ENCODE data around the gene TMEM250. TPM values are rescaled to one million over a fixed set of nuclear protein-coding genes. Genes with fewer than 3 reads are reported as not detected.

Gene TMEM250
- total RNA-seq, 1 donor from 2014 or later, result 24.0 TPM

DNA sequence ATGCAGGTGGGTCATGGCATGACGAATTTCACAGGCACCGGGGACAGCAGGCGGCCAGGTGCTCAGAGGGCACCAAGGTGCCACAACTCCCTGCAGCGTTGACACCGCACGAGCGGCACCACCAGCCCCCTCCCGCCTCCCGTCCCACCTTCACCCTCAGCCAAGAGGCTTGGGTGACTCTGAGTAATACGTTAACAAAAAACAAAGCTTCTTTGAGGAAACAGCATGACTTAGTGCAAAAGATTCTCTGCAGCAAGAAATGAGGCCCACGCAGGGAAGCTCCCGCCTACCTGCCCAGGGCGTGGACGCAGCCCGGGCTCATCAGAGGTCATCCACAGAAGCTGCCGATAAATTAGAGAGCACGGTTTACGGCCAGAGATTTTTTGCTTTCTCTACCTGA, 4.1 kb downstream of the TMEM250 start:
- no peak overlapping the region for H3K27ac ChIP-seq (ENCODE audit: low read depth, low read length)
- no peak overlapping the region for H3K4me3 ChIP-seq (ENCODE audit: low read length in 3 of 3)
- peaks cover 22 to 43% (median 28%) of the 10 kb centered on the region in 3 donors for H3K4me1 ChIP-seq (ENCODE audit: control insufficient read depth in 3 of 3, insufficient read depth in 3 of 3, low read length in 3 of 3)
- H3K9ac ChIP-seq (ENCODE audit: low read depth in 1 of 3, low read length in 3 of 3), result no peak overlapping the region
- no peaks in the 10 kb centered on the region for H3K27me3 ChIP-seq (ENCODE audit: control insufficient read depth in 3 of 3, insufficient read depth in 3 of 3, low read length in 3 of 3)
- no peaks in the 10 kb centered on the region for H3K9me3 ChIP-seq (ENCODE audit: control insufficient read depth in 3 of 3, low read length in 3 of 3)
- peaks cover 4 to 15% (median 11%) of the 10 kb centered on the region in 3 donors for H3K36me3 ChIP-seq (ENCODE audit: control insufficient read depth in 3 of 3, insufficient read depth in 3 of 3, low read length in 3 of 3)

DNA sequence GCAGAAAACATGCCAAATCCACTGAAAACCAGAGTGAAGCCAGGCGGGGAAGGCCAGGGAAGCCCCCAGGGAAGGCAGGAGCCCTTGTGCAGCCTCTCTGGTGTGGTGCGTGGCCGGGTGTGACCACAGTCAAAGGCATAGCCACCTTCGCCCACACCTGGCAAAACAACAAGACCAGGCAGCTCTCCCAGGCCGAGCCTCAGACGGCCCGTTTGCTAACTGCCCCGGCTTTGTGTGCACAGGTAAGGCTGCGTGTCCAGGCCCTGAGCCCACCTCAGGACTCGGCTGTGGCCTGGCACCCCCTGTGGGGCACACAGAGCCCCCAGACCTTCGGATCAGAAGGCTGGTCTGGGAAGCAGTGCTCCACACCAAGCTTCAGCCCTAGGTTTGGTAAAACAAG, 6.1 kb downstream of the TMEM250 start:
- Histone ChIP-seq H3K4me3 (ENCODE audit: low read length in 3 of 3) (no peak overlapping the region), H3K4me1 (ENCODE audit: control insufficient read depth in 3 of 3, insufficient read depth in 3 of 3, low read length in 3 of 3) (peaks cover 24 to 58% (median 36%) of the 10 kb centered on the region in 3 donors), H3K9ac (ENCODE audit: low read depth in 1 of 3, low read length in 3 of 3) (no peak overlapping the region), H3K27me3 (ENCODE audit: control insufficient read depth in 3 of 3, insufficient read depth in 3 of 3, low read length in 3 of 3) (no peaks in the 10 kb centered on the region), H3K9me3 (ENCODE audit: control insufficient read depth in 3 of 3, low read length in 3 of 3) (no peaks in the 10 kb centered on the region), H3K36me3 (ENCODE audit: control insufficient read depth in 3 of 3, insufficient read depth in 3 of 3, low read length in 3 of 3) (peaks cover 4 to 15% (median 11%) of the 10 kb centered on the region in 3 donors), H3K27ac (ENCODE audit: low read depth, low read length) (no peak overlapping the region)

DNA sequence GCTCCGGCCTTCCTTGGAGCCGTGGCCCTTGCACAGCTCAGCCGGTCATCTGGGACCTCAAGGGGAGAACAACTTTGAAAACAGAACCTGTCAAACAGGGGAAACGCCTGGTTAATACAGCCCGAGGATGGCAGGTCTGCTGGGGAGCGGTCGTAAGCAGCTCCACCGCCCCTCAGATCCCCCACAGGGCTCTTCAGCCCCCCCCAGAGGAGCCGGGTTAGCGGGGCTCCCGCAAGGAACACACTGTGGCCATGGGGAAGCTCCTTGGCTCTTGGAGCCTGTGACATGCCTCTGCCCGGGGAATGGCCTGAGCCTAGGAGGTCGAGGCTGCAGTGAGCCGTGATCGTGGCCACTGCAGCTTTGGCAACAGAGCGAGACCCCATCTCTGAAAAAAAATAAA, 6.8 kb downstream of the TMEM250 start:
- peaks cover 20 to 58% (median 35%) of the 10 kb centered on the region in 3 donors for H3K4me1 ChIP-seq (ENCODE audit: control insufficient read depth in 3 of 3, insufficient read depth in 3 of 3, low read length in 3 of 3)
- H3K27me3 ChIP-seq (ENCODE audit: control insufficient read depth in 3 of 3, insufficient read depth in 3 of 3, low read length in 3 of 3), result no peaks in the 10 kb centered on the region
- no peak overlapping the region for H3K27ac ChIP-seq (ENCODE audit: low read depth, low read length)
- H3K36me3 ChIP-seq (ENCODE audit: control insufficient read depth in 3 of 3, insufficient read depth in 3 of 3, low read length in 3 of 3), result peaks cover 4 to 15% (median 11%) of the 10 kb centered on the region in 3 donors
- no peaks in the 10 kb centered on the region for H3K9me3 ChIP-seq (ENCODE audit: control insufficient read depth in 3 of 3, low read length in 3 of 3)
- no peak overlapping the region for H3K4me3 ChIP-seq (ENCODE audit: low read length in 3 of 3)
- peak overlapping the region in 1 of 3 donors; percentile 57 for H3K9ac ChIP-seq (ENCODE audit: low read depth in 1 of 3, low read length in 3 of 3)

DNA sequence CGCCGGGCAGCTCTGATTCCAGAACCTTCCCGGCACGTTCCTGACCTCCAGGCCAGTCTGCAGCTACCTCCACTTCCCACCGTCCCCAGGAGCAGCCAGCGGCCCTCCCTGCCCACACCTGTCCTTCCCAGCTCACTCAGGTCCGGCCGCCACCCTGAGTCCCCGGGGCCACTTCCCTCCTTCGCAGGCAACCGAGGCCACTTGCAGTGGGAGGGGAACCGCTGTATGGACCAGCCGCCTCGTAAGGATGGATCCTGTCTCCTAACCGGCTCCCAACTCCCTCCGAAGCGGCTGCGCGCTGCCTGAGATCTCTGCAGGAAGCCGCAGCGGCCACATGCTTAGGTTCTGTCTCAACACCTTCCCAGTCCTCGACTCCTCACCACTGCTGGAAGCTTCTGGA, 7.5 kb downstream of the TMEM250 start:
- no peak overlapping the region for H3K27ac ChIP-seq (ENCODE audit: low read depth, low read length)

DNA sequence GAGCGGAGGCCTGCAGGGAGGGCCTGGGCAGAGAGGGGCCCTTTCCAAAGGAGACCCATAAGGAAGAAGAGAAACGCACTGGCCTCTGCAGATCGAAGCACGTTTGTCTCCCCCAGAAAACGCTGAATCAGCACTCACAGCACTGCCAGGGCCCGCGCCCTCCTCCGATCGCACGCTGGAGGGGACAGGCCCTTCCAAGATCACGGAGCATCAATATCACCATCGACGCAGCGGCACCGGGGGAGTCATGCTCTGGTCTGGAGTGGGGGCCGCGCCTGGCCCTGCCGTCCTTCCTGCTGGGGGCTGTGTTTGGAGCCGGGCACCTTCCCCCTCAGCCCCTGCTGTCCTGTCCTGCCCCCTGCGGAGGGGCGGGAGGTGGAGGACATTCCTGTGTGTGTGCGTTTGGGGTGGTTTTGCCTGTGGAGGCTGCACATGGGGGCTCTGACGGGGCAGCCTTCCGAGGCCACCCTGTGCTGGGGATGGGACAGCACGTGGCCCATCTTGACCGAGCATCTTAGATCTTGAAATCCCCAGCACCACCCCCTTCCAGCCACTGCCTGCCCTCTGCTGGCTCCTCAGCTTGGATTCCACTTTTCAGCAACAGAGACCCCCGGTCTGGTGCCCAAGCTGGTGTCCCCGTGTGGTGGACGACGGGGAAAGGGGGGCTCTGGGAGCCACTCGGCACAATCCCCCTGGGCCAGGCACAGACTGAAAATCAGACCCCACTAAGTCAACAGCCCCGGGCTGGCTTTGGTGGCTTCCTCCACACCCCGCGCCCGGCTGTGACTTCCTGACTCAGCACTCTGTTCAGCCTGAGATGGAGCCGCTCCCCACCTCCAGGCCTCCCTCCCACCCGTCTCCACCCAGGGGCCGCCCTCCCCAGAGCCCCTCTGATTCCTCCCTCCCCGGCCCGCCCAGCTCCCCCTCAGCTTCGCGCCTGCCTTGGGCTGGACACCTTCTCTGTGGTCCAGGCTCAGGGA, 8.3 kb downstream of the TMEM250 start:
- peak overlapping the region; percentile 60 for H3K27ac ChIP-seq (ENCODE audit: low read depth, low read length)
- H3K4me1 ChIP-seq (ENCODE audit: control insufficient read depth in 3 of 3, insufficient read depth in 3 of 3, low read length in 3 of 3), result peaks cover 29 to 64% (median 45%) of the 10 kb centered on the region in 3 donors
- no peaks in the 10 kb centered on the region for H3K27me3 ChIP-seq (ENCODE audit: control insufficient read depth in 3 of 3, insufficient read depth in 3 of 3, low read length in 3 of 3)
- no peaks in the 10 kb centered on the region for H3K9me3 ChIP-seq (ENCODE audit: control insufficient read depth in 3 of 3, low read length in 3 of 3)
- H3K4me3 ChIP-seq (ENCODE audit: low read length in 3 of 3), result peak overlapping the region; percentile 51 to 70 (median 58)
- H3K9ac ChIP-seq (ENCODE audit: low read depth in 1 of 3, low read length in 3 of 3), result peak overlapping the region in 2 of 3 donors; percentile 50 to 62
- peaks cover 2 to 7% (median 3%) of the 10 kb centered on the region in 3 donors for H3K36me3 ChIP-seq (ENCODE audit: control insufficient read depth in 3 of 3, insufficient read depth in 3 of 3, low read length in 3 of 3)

More for the DNA sequence above, 7.5 kb downstream of the TMEM250 start:
- no peaks in the 10 kb centered on the region for H3K9me3 ChIP-seq (ENCODE audit: control insufficient read depth in 3 of 3, low read length in 3 of 3)
- H3K9ac ChIP-seq (ENCODE audit: low read depth in 1 of 3, low read length in 3 of 3), result no peak overlapping the region
- peaks cover 3 to 11% (median 7%) of the 10 kb centered on the region in 3 donors for H3K36me3 ChIP-seq (ENCODE audit: control insufficient read depth in 3 of 3, insufficient read depth in 3 of 3, low read length in 3 of 3)
- H3K4me1 ChIP-seq (ENCODE audit: control insufficient read depth in 3 of 3, insufficient read depth in 3 of 3, low read length in 3 of 3), result peaks cover 24 to 59% (median 37%) of the 10 kb centered on the region in 3 donors
- no peaks in the 10 kb centered on the region for H3K27me3 ChIP-seq (ENCODE audit: control insufficient read depth in 3 of 3, insufficient read depth in 3 of 3, low read length in 3 of 3)
- no peak overlapping the region for H3K4me3 ChIP-seq (ENCODE audit: low read length in 3 of 3)

DNA sequence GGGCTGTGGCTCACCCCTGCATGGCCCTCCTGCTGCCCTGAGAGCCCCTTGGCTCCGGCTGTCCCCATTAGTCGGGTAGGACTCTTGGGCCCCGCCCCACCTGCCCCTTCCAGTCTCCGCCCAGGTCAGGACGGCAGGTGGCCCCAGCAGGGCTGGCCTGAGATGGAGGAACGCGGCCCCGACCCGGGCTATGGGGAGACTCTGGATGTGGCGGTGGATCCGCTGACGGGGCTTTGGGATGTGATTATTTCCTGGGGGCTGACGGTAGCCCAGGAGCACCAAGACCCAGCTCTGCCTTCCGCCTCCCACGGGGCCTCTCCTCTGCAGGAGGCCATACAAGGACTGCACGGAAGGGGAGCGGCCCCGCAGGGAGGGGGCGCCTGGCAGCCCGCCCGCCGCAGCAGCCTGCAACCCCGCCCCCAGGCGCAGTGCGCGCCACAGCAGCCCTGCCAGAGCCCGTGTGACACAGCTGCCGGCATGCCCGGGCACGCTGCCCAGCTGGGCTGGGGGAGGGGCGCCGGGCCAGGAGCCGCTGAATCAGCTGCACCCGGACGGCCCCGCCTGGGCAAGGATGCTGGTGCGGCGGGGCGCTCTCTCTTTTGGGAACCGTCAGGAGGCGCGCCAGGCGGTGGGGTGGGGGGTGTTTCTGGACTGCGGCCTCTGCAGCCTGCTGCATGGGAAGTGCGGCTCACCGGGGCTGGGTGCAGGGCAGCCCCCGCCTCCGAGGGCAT, 9.2 kb downstream of the TMEM250 start:
- peaks cover 38 to 70% (median 52%) of the 10 kb centered on the region in 3 donors for H3K4me1 ChIP-seq (ENCODE audit: control insufficient read depth in 3 of 3, insufficient read depth in 3 of 3, low read length in 3 of 3)
- peak overlapping the region; percentile 73 for H3K27ac ChIP-seq (ENCODE audit: low read depth, low read length)
- H3K9me3 ChIP-seq (ENCODE audit: control insufficient read depth in 3 of 3, low read length in 3 of 3), result no peaks in the 10 kb centered on the region
- peak overlapping the region; percentile 65 to 75 (median 70) for H3K9ac ChIP-seq (ENCODE audit: low read depth in 1 of 3, low read length in 3 of 3)
- peak overlapping the region; percentile 51 to 70 (median 58) for H3K4me3 ChIP-seq (ENCODE audit: low read length in 3 of 3)
- no peaks in the 10 kb centered on the region for H3K36me3 ChIP-seq (ENCODE audit: control insufficient read depth in 3 of 3, insufficient read depth in 3 of 3, low read length in 3 of 3)
- H3K27me3 ChIP-seq (ENCODE audit: control insufficient read depth in 3 of 3, insufficient read depth in 3 of 3, low read length in 3 of 3), result peaks cover 0 to 2% (median 0%) of the 10 kb centered on the region in 3 donors

DNA sequence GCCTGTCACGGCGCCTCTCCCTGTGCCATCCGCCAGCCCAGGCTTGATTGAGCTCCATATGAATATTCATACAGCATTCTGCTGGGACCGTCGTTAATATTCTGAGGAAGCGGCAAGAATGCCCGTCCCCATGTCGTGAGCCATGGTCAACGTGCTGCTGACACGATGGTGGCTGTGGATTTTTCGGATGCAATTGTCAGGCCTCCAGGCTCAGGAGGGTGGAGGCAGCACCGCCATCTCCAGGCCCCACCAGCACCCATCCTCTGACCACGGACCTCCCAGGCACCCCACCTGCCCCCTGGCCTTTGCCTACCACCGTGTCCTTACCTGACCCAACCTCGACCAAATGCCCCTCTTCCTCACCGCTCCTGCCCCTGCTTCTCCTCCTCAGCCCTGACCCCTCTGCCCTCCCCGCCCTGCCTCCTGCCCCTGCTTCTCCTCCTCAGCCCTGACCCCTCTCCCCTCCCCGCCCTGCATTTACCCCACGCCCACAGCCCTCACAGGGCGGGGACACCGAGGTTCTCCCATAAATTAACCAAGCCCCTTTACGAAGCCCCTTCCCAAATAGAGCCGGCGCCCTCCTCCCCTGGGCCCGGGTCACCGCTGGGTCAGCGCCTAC, 9.9 kb downstream of the TMEM250 start:
- H3K4me1 ChIP-seq (ENCODE audit: control insufficient read depth in 3 of 3, insufficient read depth in 3 of 3, low read length in 3 of 3), result peaks cover 43 to 77% (median 55%) of the 10 kb centered on the region in 3 donors
- peak overlapping the region in 2 of 3 donors; percentile 70 to 75 for H3K9ac ChIP-seq (ENCODE audit: low read depth in 1 of 3, low read length in 3 of 3)
- peak overlapping the region; percentile 73 for H3K27ac ChIP-seq (ENCODE audit: low read depth, low read length)
- H3K9me3 ChIP-seq (ENCODE audit: control insufficient read depth in 3 of 3, low read length in 3 of 3), result no peaks in the 10 kb centered on the region
- no peaks in the 10 kb centered on the region for H3K36me3 ChIP-seq (ENCODE audit: control insufficient read depth in 3 of 3, insufficient read depth in 3 of 3, low read length in 3 of 3)
- peak overlapping the region in 2 of 3 donors; percentile 58 to 70 for H3K4me3 ChIP-seq (ENCODE audit: low read length in 3 of 3)
- H3K27me3 ChIP-seq (ENCODE audit: control insufficient read depth in 3 of 3, insufficient read depth in 3 of 3, low read length in 3 of 3), result peaks cover 0 to 8% (median 0%) of the 10 kb centered on the region in 3 donors

DNA sequence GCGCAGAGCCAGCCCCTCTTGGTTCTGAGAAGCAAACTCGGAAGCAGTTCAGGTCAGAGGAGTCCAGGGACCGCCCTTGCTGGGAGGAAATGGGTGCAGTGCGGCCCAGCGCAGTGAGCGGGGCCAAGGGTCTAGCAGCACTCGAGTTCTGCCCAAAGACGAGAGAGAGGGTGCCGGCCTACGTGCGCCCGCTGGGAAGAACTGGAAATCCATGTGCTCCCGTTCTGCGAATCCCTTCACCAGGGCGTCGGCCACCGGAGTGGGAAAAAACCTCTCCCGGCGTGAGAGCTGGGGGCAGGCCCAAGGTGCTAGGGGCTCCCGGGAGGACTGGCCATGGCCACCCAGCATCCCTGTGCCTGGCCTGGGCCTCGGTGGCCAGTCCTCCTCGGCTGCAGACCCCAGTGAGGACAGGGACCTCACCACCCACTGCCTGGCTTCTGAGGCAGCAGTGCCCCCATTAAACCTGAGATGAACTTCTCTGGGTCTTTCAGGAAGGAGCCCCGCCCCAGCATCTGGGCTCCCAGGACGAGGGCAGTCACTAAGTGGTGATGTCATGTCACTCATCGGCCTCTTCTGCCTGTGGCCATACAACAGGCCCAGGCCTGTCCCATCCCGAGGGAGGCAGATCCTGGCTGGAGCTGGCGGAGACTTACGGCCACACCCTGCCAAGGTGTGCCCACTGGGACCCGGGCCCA, 10.6 kb downstream of the TMEM250 start:
- no peaks in the 10 kb centered on the region for H3K9me3 ChIP-seq (ENCODE audit: control insufficient read depth in 3 of 3, low read length in 3 of 3)
- H3K27me3 ChIP-seq (ENCODE audit: control insufficient read depth in 3 of 3, insufficient read depth in 3 of 3, low read length in 3 of 3), result peaks cover 0 to 14% (median 0%) of the 10 kb centered on the region in 3 donors
- H3K4me1 ChIP-seq (ENCODE audit: control insufficient read depth in 3 of 3, insufficient read depth in 3 of 3, low read length in 3 of 3), result peaks cover 44 to 83% (median 58%) of the 10 kb centered on the region in 3 donors
- no peak overlapping the region for H3K9ac ChIP-seq (ENCODE audit: low read depth in 1 of 3, low read length in 3 of 3)
- no peaks in the 10 kb centered on the region for H3K36me3 ChIP-seq (ENCODE audit: control insufficient read depth in 3 of 3, insufficient read depth in 3 of 3, low read length in 3 of 3)
- H3K4me3 ChIP-seq (ENCODE audit: low read length in 3 of 3), result no peak overlapping the region
- no peak overlapping the region for H3K27ac ChIP-seq (ENCODE audit: low read depth, low read length)

All from skeletal muscle tissue (tissue), 4 donors.